Gastrocnemius medialis (tissue), 4 donors: ENCODE data around the gene SUSD3. TPM values are rescaled to one million over a fixed set of nuclear protein-coding genes. Genes with fewer than 3 reads are reported as not detected.
A peak's percentile ranks its signal among the peaks of the same experiment; 100 is the strongest.

Experiments
- ATAC-seq, 2 donors: fragments of 150-250 bp; one replicate each; pipeline ENCODE4 v1.9.1; 2016
- DNase-seq, 2 donors: peaks; one replicate each; pipeline ENCODE4 v3.0.0-alpha.2; 2019
- H3K27ac ChIP-seq, 4 donors: fragments of 200-600 bp; sonication (generic); 1 replicate in 1 of 4; 2 replicates in 3 of 4; pipeline ENCODE4 v1.5.1; 2016 to 2018; ENCODE audit warnings: mild to moderate bottlenecking in 2 of 4, moderate library complexity in 1 of 4
- H3K27me3 ChIP-seq, 3 donors: fragments of 200-600 bp; sonication (generic) in 2 of 3; 1 replicate in 1 of 3; 2 replicates in 2 of 3; pipeline versions ENCODE4 v1.5.1 to v1.6.0; 2016 to 2019; ENCODE audit warnings: mild to moderate bottlenecking in 1 of 3, moderate library complexity in 1 of 3
- H3K36me3 ChIP-seq, 2 donors: fragments of 200-600 bp; sonication (generic) in 1 of 2; one replicate each; pipeline ENCODE4 v1.5.1; 2017 to 2018
- H3K4me1 ChIP-seq, 2 donors: fragments of 200-600 bp; sonication (generic) in 1 of 2; one replicate each; pipeline ENCODE4 v1.5.1; 2016 to 2017; ENCODE audit warnings: mild to moderate bottlenecking in 2 of 2
- H3K4me3 ChIP-seq, 4 donors: fragments of 200-600 bp; sonication (generic) in 3 of 4; 1 replicate in 1 of 4; 2 replicates in 3 of 4; pipeline ENCODE4 v1.5.1; 2016 to 2019; ENCODE audit warnings: mild to moderate bottlenecking in 2 of 4
- H3K9me3 ChIP-seq, 3 donors: fragments of 200-600 bp; sonication (generic) in 2 of 3; 1 replicate in 1 of 3; 2 replicates in 2 of 3; pipeline ENCODE4 v1.5.1; 2016 to 2019
- CTCF ChIP-seq, 5 experiments: fragments of 450-650 bp in 3 of 5; fragments of 200-600 bp in 2 of 5; sonication (generic) in 2 of 5; IDR thresholded peaks in 4 of 5; conservative IDR thresholded peaks in 1 of 5; 1 replicate in 4 of 5; 2 replicates in 1 of 5; pipeline ENCODE4 v1.5.1; 2016 to 2019; ENCODE audit warnings: antibody characterized with exemption in 5 of 5, mild to moderate bottlenecking in 3 of 5, moderate library complexity in 3 of 5
- POLR2A ChIP-seq, 2 donors: fragments of 450-650 bp; IDR thresholded peaks; one replicate each; pipeline ENCODE4 v1.6.1; 2017; ENCODE audit warnings: antibody characterized with exemption in 2 of 2, mild to moderate bottlenecking in 2 of 2, moderate library complexity in 2 of 2
- in situ Hi-C, 4 donors: fragments of 200-750 bp; cut with MboI; loops; one replicate each; pipeline versions ENCODE4 v1.15.0 to v1.8.0; 2017; ENCODE audit warnings: low sequenced_read_pairs in 4 of 4
- intact Hi-C: fragments of 100-400 bp; cut with DNase I; formaldehyde crosslinking; loops from one replicate; pipeline ENCODE4 v1.15.1; 2023; ENCODE audit warnings: low total_unique reads
- total RNA-seq, 4 donors: library from RNA; depleted of rRNA; stranded (reverse); fragments of >200 nt; gene quantifications; one replicate each; pipeline versions ENCODE4 v1.1.0 to v1.2.3, GENCODE V29; 2016

Gene SUSD3
- total RNA-seq, 4 donors from 2014 or later = 0.51 to 0.61 TPM; not detected in 2

- Histone ChIP-seq H3K27me3 (no peaks in the 10 kb centered on the region), H3K36me3 (no peaks in the 10 kb centered on the region), H3K9me3 (no peaks in the 10 kb centered on the region), H3K4me3 (no peak overlapping the region), H3K27ac (no peak overlapping the region), H3K4me1 (peaks cover 0 to 7% of the 10 kb centered on the region in 2 donors)
- in situ Hi-C loops = no loop called here
- TF ChIP-seq CTCF (IDR thresholded peaks at IDR 0.05 in 4 of 5, conservative IDR thresholded peaks at IDR 0.05 in 1 of 5) (no peak), POLR2A (IDR thresholded peaks at IDR 0.05) (no peak)
- no peak for ATAC-seq
- no peak for DNase-seq
- intact Hi-C loops = no loop called here
Observed at GRCh38 chr9:93076792-93077128, 18.3 kb downstream of the SUSD3 start.

DNA sequence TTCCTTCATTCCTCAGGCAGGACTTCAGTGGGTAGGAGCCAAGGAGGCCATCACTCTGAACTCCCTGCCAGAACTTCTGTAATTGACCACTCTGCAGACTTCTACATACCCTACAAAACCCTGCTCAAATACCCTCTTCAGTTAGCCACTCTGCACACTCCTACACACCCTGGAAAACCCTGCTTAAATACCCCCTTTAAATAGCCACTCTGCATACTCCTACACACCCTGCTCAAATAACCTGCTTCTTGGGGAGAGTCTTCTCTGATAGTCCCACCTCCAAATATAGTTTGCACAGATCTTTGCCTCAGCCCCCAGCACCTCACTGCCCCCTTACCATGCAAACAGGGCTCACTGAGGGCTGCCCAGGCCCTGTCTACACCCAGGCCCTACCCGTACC, 18.9 kb downstream of the SUSD3 start:
- H3K27me3 ChIP-seq = no peaks in the 10 kb centered on the region
- H3K4me1 ChIP-seq = peaks cover 0 to 3% of the 10 kb centered on the region in 2 donors
- DNase-seq = no peak
- in situ Hi-C loops = no loop called here
- intact Hi-C loops = no loop called here
- no peak overlapping the region for H3K4me3 ChIP-seq
- no peak overlapping the region for H3K27ac ChIP-seq
- no peaks in the 10 kb centered on the region for H3K9me3 ChIP-seq
- no peaks in the 10 kb centered on the region for H3K36me3 ChIP-seq
- no peak for TF ChIP-seq CTCF (IDR thresholded peaks at IDR 0.05 in 4 of 5, conservative IDR thresholded peaks at IDR 0.05 in 1 of 5)
- TF ChIP-seq POLR2A (IDR thresholded peaks at IDR 0.05) = no peak
- ATAC-seq = no peak

GRCh38 chr9:93077811-93078210, 19.3 kb downstream of the SUSD3 start:
- ATAC-seq (no peak), DNase-seq (no peak)
- in situ Hi-C loops = no loop called here
- Histone ChIP-seq H3K4me1 (no peaks in the 10 kb centered on the region), H3K4me3 (no peak overlapping the region), H3K27me3 (no peaks in the 10 kb centered on the region), H3K36me3 (no peaks in the 10 kb centered on the region), H3K27ac (no peak overlapping the region), H3K9me3 (no peaks in the 10 kb centered on the region)
- TF ChIP-seq CTCF (IDR thresholded peaks at IDR 0.05 in 4 of 5, conservative IDR thresholded peaks at IDR 0.05 in 1 of 5) = no peak
- no peak for TF ChIP-seq POLR2A (IDR thresholded peaks at IDR 0.05)
- intact Hi-C loops = no loop called here

- no peak for TF ChIP-seq POLR2A (IDR thresholded peaks at IDR 0.05)
- TF ChIP-seq CTCF (IDR thresholded peaks at IDR 0.05 in 4 of 5, conservative IDR thresholded peaks at IDR 0.05 in 1 of 5) = no peak
- Histone ChIP-seq H3K27ac (no peak overlapping the region), H3K4me3 (no peak overlapping the region), H3K4me1 (no peaks in the 10 kb centered on the region), H3K27me3 (no peaks in the 10 kb centered on the region), H3K36me3 (no peaks in the 10 kb centered on the region), H3K9me3 (no peaks in the 10 kb centered on the region)
- DNase-seq (peak in 1 of 2 donors; percentile 4), ATAC-seq (no peak)
- intact Hi-C loops = no loop called here
- in situ Hi-C loops = no loop called here
Observed at GRCh38 chr9:93079371-93079770, 20.9 kb downstream of the SUSD3 start.

DNA sequence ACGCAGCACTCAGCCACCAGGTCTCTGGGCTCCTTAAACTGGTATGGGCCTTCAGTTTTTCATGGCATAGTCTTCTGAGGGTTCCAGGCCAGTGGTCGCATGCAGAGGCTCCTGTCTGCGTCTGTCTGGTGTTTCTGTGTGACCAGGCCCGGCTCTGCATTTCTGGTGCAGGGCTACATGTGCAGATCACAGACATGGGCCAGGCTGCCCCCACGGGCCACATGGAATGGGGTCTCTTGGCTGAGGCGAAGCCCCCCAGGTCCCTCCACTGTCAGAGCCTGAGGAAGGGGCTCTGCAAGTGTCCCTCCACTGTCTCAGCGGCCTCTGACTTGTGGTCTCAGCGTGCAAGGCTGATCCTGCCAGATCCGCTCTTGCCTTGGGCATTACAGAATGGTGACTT, 21.9 kb downstream of the SUSD3 start:
- Histone ChIP-seq H3K27ac (no peak overlapping the region), H3K36me3 (no peaks in the 10 kb centered on the region), H3K27me3 (no peaks in the 10 kb centered on the region), H3K4me1 (no peaks in the 10 kb centered on the region), H3K4me3 (no peak overlapping the region), H3K9me3 (no peaks in the 10 kb centered on the region)
- DNase-seq = peak in 1 of 2 donors; percentile 6
- no peak for TF ChIP-seq CTCF (IDR thresholded peaks at IDR 0.05 in 4 of 5, conservative IDR thresholded peaks at IDR 0.05 in 1 of 5)
- no peak for TF ChIP-seq POLR2A (IDR thresholded peaks at IDR 0.05)
- intact Hi-C loops (no loop called here), in situ Hi-C loops (no loop called here)
- no peak for ATAC-seq
